Neuron (in vitro differentiated cells): ENCODE measurements around the gene ASAH2B.
"Not testable (repeated sequence)": the region's sequence is repeated elsewhere in the genome, so short reads cannot be mapped to it uniquely, and the experiment has no call there.

ENCODE experiments used
- H2AFZ ChIP-seq: one replicate; pipeline ENCODE4 v1.6.1; 2013; ENCODE audit warnings: low read depth, mild to moderate bottlenecking, inconsistent platforms, low read length, moderate library complexity
- H3K27me3 ChIP-seq: one replicate; pipeline ENCODE4 v1.6.1; 2013; ENCODE audit warnings: low read length; ENCODE audit not compliant: insufficient read depth
- H3K36me3 ChIP-seq: one replicate; pipeline ENCODE4 v1.6.1; 2013; ENCODE audit warnings: low read length; ENCODE audit not compliant: insufficient read depth
- H3K4me1 ChIP-seq: one replicate; pipeline ENCODE4 v1.6.1; 2013; ENCODE audit warnings: low read length; ENCODE audit not compliant: insufficient read depth
- H3K4me3 ChIP-seq: 2 replicates; pipeline ENCODE4 v1.5.1; 2013; ENCODE audit warnings: mild to moderate bottlenecking, low read length, moderate library complexity
- H3K9me3 ChIP-seq: one replicate; pipeline ENCODE4 v1.6.1; 2013; ENCODE audit warnings: low read length

Gene ASAH2B

DNA sequence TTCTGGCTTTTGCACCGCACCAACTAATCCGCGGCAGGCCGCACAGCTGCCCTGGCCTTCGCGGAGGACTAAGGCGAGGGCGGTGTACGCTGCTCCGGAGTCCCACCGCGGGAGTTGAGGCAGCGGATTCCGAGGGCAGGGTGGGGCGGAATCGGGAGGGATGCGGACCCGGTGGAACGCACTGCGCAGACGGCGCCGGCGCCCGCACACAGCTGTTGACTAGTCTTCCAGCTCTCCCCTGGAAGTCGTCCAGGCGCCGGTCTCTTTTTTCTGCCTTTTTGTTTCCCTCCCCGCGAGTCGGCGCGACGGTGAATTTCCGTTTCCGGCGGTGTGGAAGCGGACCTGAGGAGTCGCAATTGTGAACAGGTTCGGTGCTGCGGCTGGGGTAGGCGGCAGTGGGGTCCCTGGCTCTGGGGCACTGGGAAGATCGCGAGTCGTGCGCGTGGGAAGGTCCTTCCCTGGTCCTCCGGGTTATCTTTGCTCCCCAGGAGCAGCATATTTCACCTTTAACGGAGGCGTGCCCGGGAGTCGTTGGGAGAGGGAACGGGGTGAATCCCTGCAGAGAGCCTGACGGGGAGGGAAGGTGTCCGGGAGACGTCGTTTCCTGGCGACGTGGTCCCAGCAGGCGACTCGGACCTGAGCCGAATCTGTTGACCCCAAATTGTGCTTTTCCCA, at the start of gene ASAH2B:
Gene ASAH2B (plus strand): TSS at position 319 of the 675 bp plus-strand sequence. CDS start 5,195 bp downstream, outside the sequence.
- Histone ChIP-seq H3K4me1 (no peaks in the 10 kb centered on the region), H3K27me3 (no peaks in the 10 kb centered on the region), H3K4me3 (peak within 1 kb of the TSS; percentile 68), H3K9me3 (no peaks in the 10 kb centered on the region), H2AFZ (peak within 1 kb of the TSS; percentile 84), H3K36me3 (no peaks in the 10 kb centered on the region)

DNA sequence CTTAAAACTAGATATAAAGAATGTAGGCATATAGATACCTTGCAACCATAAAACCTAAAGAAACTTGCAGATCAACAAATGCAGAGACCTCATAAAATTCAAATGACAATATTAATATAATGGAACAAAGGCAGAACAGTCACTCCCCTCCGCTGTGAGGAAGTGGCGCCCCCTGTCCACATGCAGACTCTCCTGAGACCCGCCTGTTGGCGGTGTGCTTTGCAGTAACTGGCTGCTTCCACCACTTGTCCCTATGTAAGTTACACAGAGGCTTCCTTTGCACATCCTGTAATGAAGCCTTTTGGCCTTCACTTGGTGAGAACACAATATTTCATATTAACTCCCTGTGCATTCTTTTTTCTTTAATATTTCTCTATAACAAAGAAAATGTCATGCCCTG, 41.9 kb upstream of the ASAH2B start:
- H3K4me3 ChIP-seq, H3K9me3 ChIP-seq, H3K36me3 ChIP-seq, H3K4me1 ChIP-seq, H3K27me3 ChIP-seq, H2AFZ ChIP-seq: not testable (repeated sequence)

GRCh38 chr10:50701947-50702346, 37.8 kb upstream of the ASAH2B start:
- H3K9me3 ChIP-seq, H3K27me3 ChIP-seq, H2AFZ ChIP-seq, H3K36me3 ChIP-seq, H3K4me1 ChIP-seq, H3K4me3 ChIP-seq: not testable (repeated sequence)

DNA sequence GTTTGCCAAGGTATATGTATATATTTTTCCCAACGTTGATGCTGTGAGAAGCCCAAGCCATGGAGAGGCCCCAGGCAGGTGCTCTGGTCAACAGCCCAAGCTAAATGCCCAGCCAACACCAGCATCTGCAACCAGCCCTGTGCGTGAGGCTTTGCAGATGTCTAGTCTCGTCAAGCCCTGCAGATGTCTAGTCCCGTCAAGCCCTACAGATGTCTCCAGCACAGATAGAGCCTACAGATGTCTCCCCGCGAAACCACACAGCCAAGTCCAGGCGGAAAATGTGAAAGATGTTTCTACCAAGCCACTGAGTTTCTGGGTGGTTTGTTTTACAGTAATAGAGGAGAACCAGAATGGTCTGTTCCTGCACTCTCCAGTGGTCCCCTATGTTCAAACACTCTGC, 36.7 kb upstream of the ASAH2B start:
- not testable (repeated sequence) for H3K36me3 ChIP-seq, H3K27me3 ChIP-seq, H3K4me3 ChIP-seq, H3K4me1 ChIP-seq, H2AFZ ChIP-seq, H3K9me3 ChIP-seq

DNA sequence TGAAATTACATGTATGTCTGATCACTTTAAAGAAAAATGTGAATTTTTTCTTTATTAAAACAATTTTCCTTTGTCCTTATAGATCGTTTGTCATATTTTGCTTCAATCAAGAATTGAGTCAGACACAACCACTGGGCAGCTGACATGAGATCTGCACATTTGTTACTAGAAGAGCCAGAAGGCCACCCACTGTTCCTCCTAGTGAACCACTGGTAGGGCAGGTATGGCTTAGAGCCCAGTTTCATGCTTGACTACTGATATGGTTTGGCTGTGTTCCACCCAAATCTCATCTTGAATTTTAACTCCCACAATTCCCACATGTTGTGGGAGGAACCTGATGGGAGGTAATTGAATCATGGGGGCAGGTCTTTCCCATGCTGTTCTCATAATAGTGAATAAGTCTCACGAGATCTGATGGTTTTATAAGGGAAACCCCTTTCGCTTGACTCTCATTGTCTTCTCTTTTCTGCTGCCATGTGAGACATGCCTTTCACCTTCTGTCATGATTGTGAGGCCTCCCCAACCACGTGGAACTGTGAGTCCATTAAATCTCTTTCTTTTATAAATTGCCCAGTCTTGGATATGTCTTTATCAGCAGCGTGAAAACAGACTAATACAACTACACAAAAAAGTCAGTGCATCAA, 35.2 kb upstream of the ASAH2B start:
- H3K4me1 ChIP-seq, H3K36me3 ChIP-seq, H3K9me3 ChIP-seq, H3K4me3 ChIP-seq, H3K27me3 ChIP-seq, H2AFZ ChIP-seq: not testable (repeated sequence)

DNA sequence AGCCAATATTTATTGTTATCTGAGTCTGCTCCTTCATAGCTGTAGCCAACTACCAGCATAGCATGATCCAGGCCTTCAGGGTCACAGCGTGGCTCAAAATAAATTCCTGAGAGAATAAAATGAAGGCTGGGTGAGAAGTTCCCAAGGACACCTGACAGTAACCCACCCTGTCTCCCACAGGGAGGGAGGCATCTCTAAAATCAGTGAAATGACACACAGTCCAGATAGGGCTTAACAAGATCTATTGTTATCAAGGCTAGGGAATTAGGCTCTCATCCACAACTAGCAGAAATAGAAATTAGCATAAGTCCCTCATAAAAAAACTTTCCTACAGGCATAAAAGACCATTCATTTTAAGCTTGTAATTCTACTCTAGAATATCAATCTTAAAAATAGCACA, 33.7 kb upstream of the ASAH2B start:
- not testable (repeated sequence) for H3K4me1 ChIP-seq, H2AFZ ChIP-seq, H3K36me3 ChIP-seq, H3K9me3 ChIP-seq, H3K4me3 ChIP-seq, H3K27me3 ChIP-seq

DNA sequence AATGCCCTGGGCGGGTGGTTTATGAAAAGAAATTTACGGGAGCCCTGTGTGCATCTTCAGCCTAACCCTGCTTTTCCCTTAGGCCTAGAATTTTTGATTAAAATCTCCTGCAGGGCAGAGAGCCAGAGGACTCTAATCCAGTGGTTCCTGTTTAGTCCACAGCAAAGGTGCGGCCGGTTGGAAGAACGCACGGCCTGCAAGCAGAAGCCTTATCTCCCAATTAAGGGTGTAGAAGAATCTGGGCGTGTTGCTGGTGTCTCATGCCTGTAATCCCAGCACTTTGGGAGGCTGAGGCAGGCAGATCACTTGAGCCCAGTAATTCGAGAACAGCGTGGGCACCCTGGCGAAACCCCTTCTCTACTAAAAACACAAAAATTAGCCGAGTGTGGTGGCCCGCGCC, 29.5 kb upstream of the ASAH2B start:
- not testable (repeated sequence) for H3K4me3 ChIP-seq, H2AFZ ChIP-seq, H3K4me1 ChIP-seq, H3K9me3 ChIP-seq, H3K36me3 ChIP-seq, H3K27me3 ChIP-seq

DNA sequence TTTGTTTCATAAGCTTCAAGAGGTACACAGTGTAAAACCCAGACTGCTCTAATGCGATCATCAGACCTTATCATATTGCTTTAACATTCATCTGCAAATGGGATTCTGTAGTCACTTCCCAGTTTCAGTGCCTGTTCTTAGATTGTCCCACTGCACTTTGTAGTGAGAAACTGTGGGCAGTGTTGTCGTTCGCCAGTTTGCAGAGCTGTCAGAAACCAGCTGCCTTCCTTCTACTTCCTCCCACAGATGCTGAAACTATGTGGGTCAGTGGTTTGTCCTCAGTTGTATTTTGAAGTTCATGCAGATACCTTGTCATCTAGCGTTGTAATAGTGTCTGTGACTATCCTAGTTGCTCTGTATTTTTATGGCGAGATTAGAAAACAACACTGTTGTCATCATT, 15.9 kb upstream of the ASAH2B start:
- not testable (repeated sequence) for H2AFZ ChIP-seq, H3K27me3 ChIP-seq, H3K4me1 ChIP-seq, H3K9me3 ChIP-seq, H3K36me3 ChIP-seq, H3K4me3 ChIP-seq

DNA sequence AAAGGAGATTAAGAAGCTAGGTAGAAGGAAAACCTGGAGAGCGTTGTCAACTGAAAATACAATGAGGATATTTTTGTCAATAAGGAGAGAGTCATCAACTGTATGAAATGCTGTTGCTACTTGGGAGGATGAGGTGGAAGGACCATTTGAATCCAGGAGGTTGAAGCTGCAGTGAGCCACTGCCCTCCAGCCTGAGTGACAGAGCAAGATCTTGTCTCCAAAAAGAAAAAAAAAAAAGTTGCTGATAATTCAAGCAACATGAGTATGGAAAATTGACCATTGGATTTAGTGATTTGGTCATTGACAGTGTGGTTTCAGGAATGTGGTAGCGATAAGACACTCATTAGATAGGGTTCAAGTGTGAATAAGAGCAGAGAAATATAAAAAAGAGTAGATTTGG, 11.6 kb upstream of the ASAH2B start:
- not testable (repeated sequence) for H3K9me3 ChIP-seq, H3K4me1 ChIP-seq, H3K4me3 ChIP-seq, H3K27me3 ChIP-seq, H3K36me3 ChIP-seq, H2AFZ ChIP-seq

GRCh38 chr10:50738987-50739617, 634 bp upstream of the ASAH2B start:
- H3K4me1 ChIP-seq, H3K27me3 ChIP-seq, H3K36me3 ChIP-seq, H3K9me3 ChIP-seq: not testable (repeated sequence)
- Histone ChIP-seq H3K4me3 (peak overlapping the region; percentile 68), H2AFZ (peak overlapping the region; percentile 84)

GRCh38 chr10:50740293-50740648, 535 bp downstream of the ASAH2B start:
- Histone ChIP-seq H3K4me1 (no peaks in the 10 kb centered on the region), H3K9me3 (no peaks in the 10 kb centered on the region)

DNA sequence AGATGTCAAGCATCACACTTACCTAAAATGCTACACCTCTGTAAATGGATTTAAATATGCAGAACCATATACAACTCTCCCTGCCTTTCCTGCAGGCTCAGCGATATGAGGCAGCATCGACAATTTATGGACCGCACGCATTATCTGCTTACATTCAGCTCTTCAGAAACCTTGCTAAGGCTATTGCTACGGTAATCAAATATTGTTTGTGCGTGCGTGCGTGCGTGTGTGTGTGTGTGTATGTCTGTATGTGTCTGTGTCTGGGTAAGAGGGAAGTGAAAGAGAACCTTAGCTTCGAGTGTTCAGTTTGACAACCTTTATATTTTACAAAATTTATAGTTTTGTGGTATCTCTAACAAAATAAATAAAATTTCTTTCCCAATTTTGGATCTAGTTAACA, 3.1 kb downstream of the ASAH2B start:
- not testable (repeated sequence) for H3K27me3 ChIP-seq, H3K4me3 ChIP-seq, H2AFZ ChIP-seq, H3K4me1 ChIP-seq, H3K36me3 ChIP-seq, H3K9me3 ChIP-seq

More at GRCh38 chr10:50740293-50740648, 535 bp downstream of the ASAH2B start:
- Histone ChIP-seq H2AFZ (peak overlapping the region; percentile 84), H3K36me3 (no peaks in the 10 kb centered on the region), H3K4me3 (peak overlapping the region; percentile 68), H3K27me3 (no peaks in the 10 kb centered on the region)

DNA sequence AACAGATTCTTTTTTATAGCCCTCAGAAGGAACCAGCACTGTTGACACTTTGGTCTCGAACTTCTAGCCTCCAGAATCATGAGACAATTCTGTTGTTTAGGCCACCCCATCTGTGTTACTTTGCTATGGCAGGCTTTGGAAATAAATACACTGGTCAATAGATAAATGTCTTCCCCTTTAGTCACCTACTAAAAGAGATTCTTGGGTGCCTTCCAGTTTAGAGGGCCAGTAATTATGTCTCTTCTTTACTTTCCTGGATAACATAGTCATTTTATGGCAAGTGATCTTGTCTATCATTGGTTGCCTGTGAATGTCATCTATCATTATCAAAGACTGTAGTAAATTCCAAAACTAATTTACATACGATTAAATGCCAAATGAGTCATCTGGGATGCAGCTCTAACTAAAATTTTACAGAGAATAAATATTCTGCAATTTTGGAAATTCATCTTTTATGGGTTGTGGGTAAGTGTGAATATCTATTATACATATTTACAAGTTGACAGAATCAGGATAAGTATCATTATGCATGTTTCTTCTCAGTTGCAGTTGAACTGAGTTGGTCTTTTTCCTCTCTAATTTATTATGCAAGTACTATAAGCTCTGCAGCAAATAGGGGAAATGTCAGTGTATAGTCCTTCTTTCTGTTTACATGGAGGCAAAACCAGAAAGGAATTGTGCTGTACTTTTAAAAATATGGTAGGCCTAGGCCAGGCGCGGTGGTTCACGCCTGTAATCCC, 27.2 kb downstream of the ASAH2B start:
- not testable (repeated sequence) for H3K4me3 ChIP-seq, H3K27me3 ChIP-seq, H3K9me3 ChIP-seq, H3K4me1 ChIP-seq, H2AFZ ChIP-seq, H3K36me3 ChIP-seq
